Ectodermal cell (in vitro differentiated cells): ENCODE data around the gene CRTC3. TPM values are rescaled to one million over a fixed set of nuclear protein-coding genes. Genes with fewer than 3 reads are reported as not detected.

Source experiments
- H3K27ac ChIP-seq: 2 replicates; pipeline ENCODE4 v1.7.0; 2013; ENCODE audit warnings: mild to moderate bottlenecking, low read depth, low read length; ENCODE audit not compliant: insufficient read depth, poor library complexity, severe bottlenecking
- H3K27me3 ChIP-seq: 2 replicates; pipeline ENCODE4 v1.7.0; 2013; ENCODE audit warnings: mild to moderate bottlenecking, low read length; ENCODE audit not compliant: insufficient read depth, control insufficient read depth, poor library complexity, severe bottlenecking
- H3K36me3 ChIP-seq: one replicate; pipeline ENCODE4 v1.7.0; 2013; ENCODE audit warnings: low read length; ENCODE audit not compliant: control insufficient read depth, insufficient read depth
- H3K4me1 ChIP-seq: one replicate; pipeline ENCODE4 v1.7.0; 2013; ENCODE audit warnings: low read length; ENCODE audit not compliant: control insufficient read depth, insufficient read depth
- H3K4me3 ChIP-seq: 2 replicates; pipeline ENCODE4 v1.7.0; 2013; ENCODE audit warnings: low read depth, low read length, control low read depth; ENCODE audit not compliant: insufficient read depth
- H3K9me3 ChIP-seq: 2 replicates; pipeline ENCODE4 v1.7.0; 2013; ENCODE audit warnings: mild to moderate bottlenecking, low read length, moderate library complexity; ENCODE audit not compliant: control insufficient read depth
- WGBS, 2 experiments: methylation state at CpG; one replicate each; pipeline ENCODE4 v1.1.7; 2013; ENCODE audit warnings: missing lambda C conversion rate in 2 of 2; 5-methylcytosine and 5-hydroxymethylcytosine counted together
- polyA plus RNA-seq, 4 experiments: library from polyadenylated mRNA; stranded (reverse); fragments of 50-300 nt; gene quantifications; one replicate each; pipeline ENCODE4 v1.2.3, GENCODE V29; 2013

The CRTC3 gene, protein sequence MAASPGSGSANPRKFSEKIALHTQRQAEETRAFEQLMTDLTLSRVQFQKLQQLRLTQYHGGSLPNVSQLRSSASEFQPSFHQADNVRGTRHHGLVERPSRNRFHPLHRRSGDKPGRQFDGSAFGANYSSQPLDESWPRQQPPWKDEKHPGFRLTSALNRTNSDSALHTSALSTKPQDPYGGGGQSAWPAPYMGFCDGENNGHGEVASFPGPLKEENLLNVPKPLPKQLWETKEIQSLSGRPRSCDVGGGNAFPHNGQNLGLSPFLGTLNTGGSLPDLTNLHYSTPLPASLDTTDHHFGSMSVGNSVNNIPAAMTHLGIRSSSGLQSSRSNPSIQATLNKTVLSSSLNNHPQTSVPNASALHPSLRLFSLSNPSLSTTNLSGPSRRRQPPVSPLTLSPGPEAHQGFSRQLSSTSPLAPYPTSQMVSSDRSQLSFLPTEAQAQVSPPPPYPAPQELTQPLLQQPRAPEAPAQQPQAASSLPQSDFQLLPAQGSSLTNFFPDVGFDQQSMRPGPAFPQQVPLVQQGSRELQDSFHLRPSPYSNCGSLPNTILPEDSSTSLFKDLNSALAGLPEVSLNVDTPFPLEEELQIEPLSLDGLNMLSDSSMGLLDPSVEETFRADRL
- 8.6 TPM for polyA plus RNA-seq (2013, experiment 1 of 4)
- 7.6 TPM for polyA plus RNA-seq (2013, experiment 2 of 4)
- polyA plus RNA-seq (2013, experiment 3 of 4): 7.2 TPM
- 8.3 TPM for polyA plus RNA-seq (2013, experiment 4 of 4)

DNA sequence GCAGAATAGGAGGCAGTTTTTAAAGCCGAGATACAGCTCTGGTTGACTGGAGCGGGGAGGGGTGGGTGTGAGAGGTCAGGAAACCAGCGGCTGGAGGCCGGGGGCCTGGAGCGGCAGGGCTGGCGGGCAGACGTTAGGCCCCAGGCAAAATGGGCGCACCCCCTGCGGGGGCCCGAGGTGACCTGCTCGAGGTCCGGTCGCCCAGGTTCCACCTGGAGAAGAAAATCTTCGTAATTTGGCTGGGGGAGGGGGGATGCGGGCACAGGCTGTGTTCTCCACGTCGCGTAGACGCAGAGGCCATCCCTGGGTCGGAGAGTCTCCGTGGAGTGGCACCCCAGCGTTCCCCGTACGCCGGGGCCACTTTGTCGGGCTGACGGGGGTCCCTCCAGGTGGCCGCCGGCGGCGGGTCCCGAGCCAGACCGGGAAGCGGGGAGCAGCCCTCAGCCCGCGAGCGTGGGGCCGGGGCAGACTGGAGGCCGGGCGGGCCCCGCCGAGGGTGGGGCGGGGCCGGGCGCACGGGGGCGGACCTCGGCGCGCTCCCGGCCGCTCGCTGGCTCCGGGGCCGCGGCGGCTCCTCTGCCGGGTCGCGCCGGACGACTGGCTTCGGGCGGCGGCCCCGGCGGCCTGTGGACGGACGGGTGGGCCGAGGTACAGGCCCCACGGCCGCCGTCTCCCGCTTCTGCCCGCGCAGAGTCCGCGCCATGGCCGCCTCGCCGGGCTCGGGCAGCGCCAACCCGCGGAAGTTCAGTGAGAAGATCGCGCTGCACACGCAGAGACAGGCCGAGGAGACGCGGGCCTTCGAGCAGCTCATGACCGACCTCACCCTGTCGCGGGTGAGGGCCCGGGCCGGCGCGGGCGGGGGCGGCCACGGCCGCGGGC, at the start of gene CRTC3:
Gene CRTC3 (plus strand): TSS at position 553 of the 879 bp plus-strand sequence. CDS start 149 bp downstream, at position 702.
- WGBS, 2 experiments: 2% methylated on average over 104 of the region's 104 CpGs
- H3K36me3 ChIP-seq: no peaks in the 10 kb centered on the region
- H3K27me3 ChIP-seq: peaks cover 43% of the 10 kb centered on the region
- peak within 1 kb of the TSS; percentile 64 for H3K4me3 ChIP-seq
- no peak within 1 kb of the TSS for H3K27ac ChIP-seq
- H3K4me1 ChIP-seq: peaks cover 6% of the 10 kb centered on the region
- no peaks in the 10 kb centered on the region for H3K9me3 ChIP-seq

DNA sequence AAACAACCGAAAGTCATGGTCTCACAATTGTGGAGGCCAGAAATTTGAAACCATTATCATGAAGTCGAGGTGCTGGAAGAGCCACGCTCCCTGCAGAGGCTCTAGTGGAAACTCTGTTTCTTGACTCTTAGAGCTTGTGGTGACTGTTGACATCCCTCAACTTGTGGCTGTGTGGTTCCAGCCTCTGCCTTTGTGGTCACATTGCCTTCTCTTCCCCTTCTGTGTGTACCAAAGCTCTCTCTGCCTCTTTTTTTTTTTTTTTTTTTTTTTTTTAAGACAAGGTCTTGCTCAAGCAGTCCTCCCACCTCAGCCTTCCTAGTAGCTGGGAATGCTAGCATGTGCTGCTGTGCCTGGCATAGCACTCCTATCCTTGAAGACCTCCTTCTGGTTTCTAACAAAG, 48.7 kb upstream of the CRTC3 start:
- WGBS, 2 experiments: 89 to 92% methylated on average over 3 of the region's 3 CpGs
- no peaks in the 10 kb centered on the region for H3K27me3 ChIP-seq
- H3K36me3 ChIP-seq: no peaks in the 10 kb centered on the region
- H3K27ac ChIP-seq: no peak overlapping the region
- H3K9me3 ChIP-seq: no peaks in the 10 kb centered on the region
- H3K4me3 ChIP-seq: no peak overlapping the region
- no peaks in the 10 kb centered on the region for H3K4me1 ChIP-seq

DNA sequence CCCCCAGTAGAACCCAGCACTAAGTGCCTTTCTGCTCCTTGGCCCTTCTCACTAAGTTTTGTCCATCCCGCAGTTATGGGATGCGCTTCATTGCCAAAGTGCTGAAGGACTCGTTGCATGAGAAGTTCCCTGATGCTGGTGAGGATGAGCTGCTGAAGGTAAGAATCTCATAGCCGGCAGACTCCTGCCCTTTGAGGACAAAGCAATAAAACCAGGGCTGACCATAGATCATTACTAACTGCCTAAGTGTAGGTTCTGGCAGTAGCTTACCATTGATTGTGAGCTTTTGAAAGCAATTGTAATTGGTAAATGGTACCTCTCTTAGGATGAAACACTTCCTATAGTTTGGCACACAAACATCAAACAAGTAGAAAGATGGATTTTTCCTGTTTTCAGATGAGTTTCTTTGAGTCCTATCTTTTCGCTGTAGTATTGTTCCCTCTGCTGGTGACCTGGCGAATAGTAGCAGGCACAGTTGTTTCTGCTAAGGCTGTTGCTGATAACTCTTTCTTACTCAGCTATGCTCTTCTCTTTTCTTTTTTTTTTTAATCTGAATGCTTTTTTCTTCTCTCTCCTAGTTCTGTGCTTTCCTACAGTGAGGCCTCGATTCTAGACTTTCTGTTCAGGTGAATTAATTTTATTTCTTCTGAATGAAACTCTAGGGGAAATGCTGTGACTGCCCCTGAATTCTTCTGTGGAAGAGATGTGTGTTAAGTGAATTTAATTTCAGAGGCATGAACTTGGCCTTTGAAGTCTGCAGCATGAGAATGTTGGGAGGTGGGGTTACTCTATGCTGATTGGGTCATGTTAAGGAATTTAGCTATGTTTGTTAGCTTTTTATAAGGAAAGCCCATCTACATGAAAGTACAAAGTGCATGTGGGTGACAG, 47.4 kb upstream of the CRTC3 start:
- H3K27ac ChIP-seq: no peak overlapping the region
- no peaks in the 10 kb centered on the region for H3K36me3 ChIP-seq
- no peaks in the 10 kb centered on the region for H3K4me1 ChIP-seq
- H3K4me3 ChIP-seq: no peak overlapping the region
- no peaks in the 10 kb centered on the region for H3K9me3 ChIP-seq
- 76 to 79% methylated on average over 7 of the region's 7 CpGs for WGBS, 2 experiments
- H3K27me3 ChIP-seq: no peaks in the 10 kb centered on the region

DNA sequence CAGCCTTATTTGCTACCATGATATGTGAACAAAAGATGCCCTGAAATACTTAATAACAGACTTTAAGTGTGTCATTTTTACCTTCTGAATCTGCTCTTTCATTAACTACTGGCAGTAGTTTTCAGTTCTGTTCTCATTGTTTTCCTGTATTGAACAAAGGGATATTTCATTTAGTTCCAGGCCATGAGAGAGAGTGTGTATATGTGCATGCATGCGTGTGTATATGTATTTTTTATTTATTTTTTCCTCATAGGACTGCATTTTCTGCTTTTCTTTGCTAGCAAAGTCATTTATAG, 46.8 kb upstream of the CRTC3 start:
- H3K9me3 ChIP-seq: no peaks in the 10 kb centered on the region
- H3K4me1 ChIP-seq: no peaks in the 10 kb centered on the region
- no peaks in the 10 kb centered on the region for H3K27me3 ChIP-seq
- 60 to 100% methylated on average over 1 of the region's 1 CpG for WGBS, 2 experiments
- H3K27ac ChIP-seq: no peak overlapping the region
- H3K4me3 ChIP-seq: no peak overlapping the region
- no peaks in the 10 kb centered on the region for H3K36me3 ChIP-seq

DNA sequence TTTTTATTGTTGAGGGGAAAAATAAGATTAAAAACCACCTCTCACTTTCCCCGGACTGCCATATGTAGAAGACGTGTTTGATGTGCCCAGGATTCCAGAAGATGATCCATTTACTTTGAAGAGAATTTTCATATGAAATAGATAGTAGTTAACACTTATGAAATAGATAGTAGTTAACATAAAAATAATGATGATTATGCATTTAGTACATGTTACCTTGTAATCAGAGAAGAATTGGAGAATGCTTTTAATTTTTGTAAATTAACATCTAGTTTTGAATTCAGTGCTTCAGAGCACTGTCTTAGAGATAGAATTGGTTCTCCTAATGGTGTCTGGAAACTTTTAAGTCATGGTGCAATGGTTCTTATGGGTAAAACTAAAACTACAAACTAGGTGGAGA, 46.1 kb upstream of the CRTC3 start:
- Histone ChIP-seq H3K27ac (no peak overlapping the region), H3K4me3 (no peak overlapping the region), H3K36me3 (no peaks in the 10 kb centered on the region), H3K4me1 (no peaks in the 10 kb centered on the region), H3K27me3 (no peaks in the 10 kb centered on the region), H3K9me3 (no peaks in the 10 kb centered on the region)
- 100% methylated on average over 2 of the region's 2 CpGs; no CpG with 5 or more reads in 1 of the 2 experiments for WGBS, 2 experiments

DNA sequence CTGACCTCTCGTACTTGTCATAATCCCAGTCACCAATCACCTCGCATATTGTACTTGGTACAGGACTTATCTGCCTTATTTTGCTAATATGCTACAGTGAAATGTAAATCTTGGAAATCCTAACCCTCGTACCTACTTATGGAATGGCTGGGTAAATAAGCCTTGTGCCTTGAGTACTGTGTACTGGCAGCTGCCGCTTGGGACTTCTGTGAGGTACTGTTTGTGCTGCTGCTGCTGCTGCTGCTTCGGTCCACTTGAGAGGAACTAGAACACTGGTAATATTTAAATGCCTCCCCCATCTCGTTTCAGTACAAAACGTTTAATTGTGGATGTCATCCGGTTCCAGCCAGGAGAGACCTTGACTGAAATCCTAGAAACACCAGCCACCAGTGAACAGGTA, 42.5 kb upstream of the CRTC3 start:
- no peaks in the 10 kb centered on the region for H3K4me1 ChIP-seq
- WGBS, 2 experiments: 95 to 96% methylated on average over 8 of the region's 8 CpGs

DNA sequence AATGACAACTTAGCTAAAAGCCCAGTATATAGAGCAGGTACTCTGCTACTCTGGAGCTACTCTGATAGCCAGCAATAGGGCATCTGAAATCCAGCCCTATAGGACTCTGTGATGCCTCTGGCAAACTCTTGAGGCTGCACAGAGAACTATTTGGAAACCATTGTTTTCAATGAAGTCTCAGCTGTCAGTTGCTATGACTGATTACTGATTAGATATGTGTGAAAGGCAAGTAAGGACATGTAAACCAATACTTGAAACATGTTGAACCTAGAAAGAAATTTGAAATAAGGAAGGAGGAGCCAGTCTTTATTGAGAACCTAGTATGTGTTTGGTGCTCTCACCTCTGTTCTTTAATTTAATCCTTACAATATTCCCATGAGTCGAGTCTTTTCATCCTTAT, 40.2 kb upstream of the CRTC3 start:
- Histone ChIP-seq H3K27ac (no peak overlapping the region), H3K4me1 (no peaks in the 10 kb centered on the region), H3K27me3 (no peaks in the 10 kb centered on the region), H3K9me3 (no peaks in the 10 kb centered on the region), H3K4me3 (no peak overlapping the region), H3K36me3 (peaks cover 11% of the 10 kb centered on the region)
- 85 to 90% methylated on average over 1 of the region's 1 CpG for WGBS, 2 experiments

More for the DNA sequence above, 42.5 kb upstream of the CRTC3 start:
- no peaks in the 10 kb centered on the region for H3K9me3 ChIP-seq
- no peak overlapping the region for H3K27ac ChIP-seq
- no peaks in the 10 kb centered on the region for H3K27me3 ChIP-seq
- no peak overlapping the region for H3K4me3 ChIP-seq
- H3K36me3 ChIP-seq: peaks cover 6% of the 10 kb centered on the region

DNA sequence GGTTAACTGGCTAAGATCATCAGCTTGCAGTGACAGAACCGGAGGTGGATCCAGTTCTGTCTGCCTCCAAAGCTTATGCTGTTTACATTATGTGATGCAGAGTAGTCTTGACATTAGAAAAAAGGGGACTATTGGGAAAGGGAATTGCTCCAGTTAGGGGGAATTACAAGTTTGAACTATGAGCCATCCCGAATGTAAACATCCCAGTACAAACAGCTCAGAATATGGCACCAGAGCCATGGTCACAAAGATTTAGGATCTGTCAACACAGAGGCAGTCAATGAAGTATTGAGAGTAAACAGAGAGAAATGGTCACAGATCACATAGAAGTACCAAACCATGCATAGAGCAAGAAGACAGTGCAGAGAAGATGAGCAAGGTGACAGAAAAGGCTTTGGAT, 39.8 kb upstream of the CRTC3 start:
- Histone ChIP-seq H3K27ac (no peak overlapping the region), H3K9me3 (no peaks in the 10 kb centered on the region), H3K27me3 (no peaks in the 10 kb centered on the region), H3K36me3 (peaks cover 11% of the 10 kb centered on the region), H3K4me1 (no peaks in the 10 kb centered on the region), H3K4me3 (no peak overlapping the region)
- WGBS, 2 experiments: 90 to 94% methylated on average over 2 of the region's 2 CpGs

DNA sequence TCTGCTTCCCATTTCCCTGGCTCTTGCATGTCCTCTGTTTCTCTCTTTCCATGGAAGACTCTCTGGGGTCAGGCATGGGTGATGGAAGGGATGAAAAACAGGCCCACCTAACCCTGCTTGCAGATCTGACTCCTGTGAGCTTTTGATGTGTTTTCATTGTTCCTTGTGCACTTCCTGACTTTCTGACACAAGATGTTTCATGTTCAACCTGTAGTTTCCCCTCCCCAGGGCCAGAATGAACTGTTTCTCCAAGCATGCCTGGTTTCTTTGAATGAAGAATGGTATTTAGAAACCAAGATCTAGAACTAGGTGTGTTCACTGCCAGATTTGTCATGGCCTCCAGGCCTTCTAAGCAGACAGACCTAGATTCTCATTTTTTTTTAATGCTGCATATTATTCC, 36.1 kb upstream of the CRTC3 start:
- Histone ChIP-seq H3K4me3 (no peak overlapping the region), H3K36me3 (peaks cover 11% of the 10 kb centered on the region), H3K27ac (no peak overlapping the region), H3K9me3 (no peaks in the 10 kb centered on the region), H3K4me1 (no peaks in the 10 kb centered on the region), H3K27me3 (no peaks in the 10 kb centered on the region)
